CD4-positive, alpha-beta T cell (primary cell): ENCODE data around the gene RFPL1. TPM values are rescaled to one million over a fixed set of nuclear protein-coding genes. Genes with fewer than 3 reads are reported as not detected.

ENCODE experiments used
- ATAC-seq: fragments of 200-7000 bp; cut with Tn5 transposase; one replicate; pipeline ENCODE4 v1.10.0; 2022; ENCODE audit warnings: mild to moderate bottlenecking; ENCODE audit not compliant: poor library complexity
- CTCF ChIA-PET: fragments of 350-600 bp; sonication (Branson Sonifier 250); formaldehyde crosslinking; loops from one replicate; lab custom pipeline; 2021; ENCODE audit warnings: antibody characterized with exemption, inconsistent platforms; lab: Charles Lee
- POLR2A ChIA-PET: fragments of 350-600 bp; sonication (Branson Sonifier 250); formaldehyde crosslinking; loops from one replicate; lab custom pipeline; 2021; ENCODE audit warnings: antibody characterized with exemption, inconsistent platforms; lab: Charles Lee
- DNase-seq, 14 experiments: peaks; one replicate each; pipeline ENCODE4 v3.0.0-alpha.2; 2013 to 2020; ENCODE audit warnings: mixed read lengths in 2 of 14
- H3K27ac ChIP-seq, 2 donors: one replicate each; pipeline versions ENCODE4 v1.5.1 to v1.7.0; 2013; ENCODE audit warnings: low read length in 2 of 2, low read depth in 1 of 2, mild to moderate bottlenecking in 1 of 2
- H3K27me3 ChIP-seq, 2 experiments: 1 replicate in 1 of 2; 2 replicates in 1 of 2; pipeline versions ENCODE4 v1.6.1 to v1.7.0; 2013; ENCODE audit warnings: low read length in 2 of 2, control low read depth in 1 of 2, mild to moderate bottlenecking in 1 of 2, moderate library complexity in 1 of 2; ENCODE audit not compliant: insufficient read depth in 2 of 2, control insufficient read depth in 1 of 2
- H3K36me3 ChIP-seq: one replicate; pipeline ENCODE4 v1.6.1; 2013; ENCODE audit warnings: low read length, control low read depth; ENCODE audit not compliant: insufficient read depth
- H3K4me1 ChIP-seq: one replicate; pipeline ENCODE4 v1.6.1; 2013; ENCODE audit warnings: low read length, control low read depth; ENCODE audit not compliant: insufficient read depth
- H3K4me3 ChIP-seq: one replicate; pipeline ENCODE4 v1.5.1; 2013; ENCODE audit warnings: mild to moderate bottlenecking, low read length, moderate library complexity
- H3K9me3 ChIP-seq, 2 experiments: 1 replicate in 1 of 2; 2 replicates in 1 of 2; pipeline versions ENCODE4 v1.6.1 to v1.7.0; 2013; ENCODE audit warnings: low read length in 2 of 2, mild to moderate bottlenecking in 2 of 2, control low read depth in 1 of 2, moderate library complexity in 1 of 2; ENCODE audit not compliant: control insufficient read depth in 1 of 2, insufficient read depth in 1 of 2
- H3K27ac Mint-ChIP-seq: one replicate; pipeline ENCODE4 v1.8.0; 2020; ENCODE audit warnings: mixed read lengths
- H3K27me3 Mint-ChIP-seq: one replicate; pipeline ENCODE4 v1.8.0; 2021; ENCODE audit warnings: mixed read lengths
- H3K36me3 Mint-ChIP-seq: one replicate; pipeline ENCODE4 v1.8.0; 2021; ENCODE audit warnings: low read depth, mixed read lengths
- H3K4me1 Mint-ChIP-seq: one replicate; pipeline ENCODE4 v1.8.0; 2021; ENCODE audit warnings: low read depth, mixed read lengths
- H3K4me3 Mint-ChIP-seq: one replicate; pipeline ENCODE4 v1.8.0; 2020; ENCODE audit warnings: mild to moderate bottlenecking, mixed read lengths
- H3K9me3 Mint-ChIP-seq: one replicate; pipeline ENCODE4 v1.8.0; 2020; ENCODE audit warnings: mixed read lengths
- CTCF ChIP-seq: fragments of 200-600 bp; IDR thresholded peaks from one replicate; pipeline ENCODE4 v1.8.0; 2022; ENCODE audit warnings: antibody characterized with exemption, mild to moderate bottlenecking
- intact Hi-C, 2 experiments: fragments of 100-400 bp; cut with DNase I in 1 of 2; cut with micrococcal nuclease in 1 of 2; formaldehyde crosslinking; loops; one replicate each; pipeline versions ENCODE4 v1.15.1 to v1.9.0; 2023 to 2025; cut with DNase I, micrococcal nuclease
- total RNA-seq, 174 experiments: library from RNA in 2 of 174; stranded (reverse) in 2 of 174; gene quantifications; one replicate each; pipeline ENCODE4 v1.2.3 and lab custom pipeline; 2021 to 2026

RFPL1 gene
- total RNA-seq, 2 experiments from 2014 or later = not detected

DNA sequence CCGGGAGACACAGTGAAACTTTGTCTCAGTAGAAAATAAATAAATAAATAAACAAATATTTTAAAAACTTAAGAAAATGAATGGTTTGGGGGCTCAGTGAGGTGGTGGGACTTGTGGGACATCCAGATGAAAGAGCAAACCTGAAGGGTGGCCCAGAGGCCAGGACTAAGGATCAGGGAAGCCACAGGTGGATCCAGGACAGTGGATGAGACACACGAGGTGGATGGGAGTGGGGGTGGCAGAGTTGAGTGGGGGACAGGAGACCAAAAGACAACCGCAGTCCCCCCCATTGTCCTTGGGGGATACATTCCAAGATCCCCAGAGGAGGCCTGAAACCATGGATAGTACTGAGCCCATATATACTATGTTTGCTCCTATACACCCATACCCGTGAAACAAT is 7.1 kb downstream of the RFPL1 start:
- Histone ChIP-seq H3K27ac (no peak overlapping the region), H3K4me1 (no peaks in the 10 kb centered on the region), H3K27me3 (no peaks in the 10 kb centered on the region), H3K4me3 (no peak overlapping the region), H3K9me3 (no peaks in the 10 kb centered on the region), H3K36me3 (no peaks in the 10 kb centered on the region)
- no peaks in the 10 kb centered on the region for H3K36me3 Mint-ChIP-seq
- no peak for TF ChIP-seq CTCF
- DNase-seq (no peak), ATAC-seq (no peak)
- H3K4me3 Mint-ChIP-seq = no peak overlapping the region
- H3K27me3 Mint-ChIP-seq = peaks cover 11% of the 10 kb centered on the region
- no peaks in the 10 kb centered on the region for H3K9me3 Mint-ChIP-seq
- no peaks in the 10 kb centered on the region for H3K4me1 Mint-ChIP-seq
- no peak overlapping the region for H3K27ac Mint-ChIP-seq
- intact Hi-C loops = no loop called here
- POLR2A ChIA-PET = no interaction called here
- CTCF ChIA-PET = no interaction called here

GRCh38 chr22:29447906-29448305 is 9.5 kb downstream of the RFPL1 start:
- H3K4me1 ChIP-seq = no peaks in the 10 kb centered on the region
- H3K4me3 Mint-ChIP-seq = no peak overlapping the region
- no peaks in the 10 kb centered on the region for H3K4me1 Mint-ChIP-seq
- no peaks in the 10 kb centered on the region for H3K9me3 Mint-ChIP-seq
- no peak overlapping the region for H3K4me3 ChIP-seq
- no peaks in the 10 kb centered on the region for H3K27me3 ChIP-seq
- no peak overlapping the region for H3K27ac ChIP-seq
- ChIA-PET POLR2A (no interaction called here), CTCF (no interaction called here)
- DNase-seq (no peak), ATAC-seq (no peak)
- no peak overlapping the region for H3K27ac Mint-ChIP-seq
- H3K36me3 ChIP-seq = no peaks in the 10 kb centered on the region
- H3K9me3 ChIP-seq = no peaks in the 10 kb centered on the region
- no peak for TF ChIP-seq CTCF
- no peaks in the 10 kb centered on the region for H3K36me3 Mint-ChIP-seq
- intact Hi-C loops = no loop called here
- peaks cover 3% of the 10 kb centered on the region for H3K27me3 Mint-ChIP-seq

GRCh38 chr22:29449296-29449875 is 11.0 kb downstream of the RFPL1 start:
- H3K4me3 Mint-ChIP-seq = no peak overlapping the region
- intact Hi-C loops = no loop called here
- ChIA-PET POLR2A (no interaction called here), CTCF (no interaction called here)
- TF ChIP-seq CTCF = no peak
- H3K9me3 Mint-ChIP-seq = no peaks in the 10 kb centered on the region
- H3K27me3 Mint-ChIP-seq = no peaks in the 10 kb centered on the region
- ATAC-seq = no peak
- no peak for DNase-seq
- H3K27ac Mint-ChIP-seq = no peak overlapping the region
- no peaks in the 10 kb centered on the region for H3K36me3 ChIP-seq
- H3K27me3 ChIP-seq = no peaks in the 10 kb centered on the region
- no peak overlapping the region for H3K4me3 ChIP-seq
- H3K9me3 ChIP-seq = no peaks in the 10 kb centered on the region
- no peak overlapping the region for H3K27ac ChIP-seq
- H3K4me1 Mint-ChIP-seq = no peaks in the 10 kb centered on the region
- no peaks in the 10 kb centered on the region for H3K36me3 Mint-ChIP-seq
- no peaks in the 10 kb centered on the region for H3K4me1 ChIP-seq
